Esophagus squamous epithelium (tissue), 5 donors: Measurements from ENCODE around the gene PDAP1. TPM values are rescaled to one million over a fixed set of nuclear protein-coding genes. Genes with fewer than 3 reads are reported as not detected.

ENCODE experiments used
- DNase-seq: peaks from one replicate; lab custom pipeline; 2025; lab: John Stamatoyannopoulos, UW
- H3K27ac ChIP-seq, 4 donors: fragments of 200-600 bp; sonication (generic); one replicate each; pipeline ENCODE4 v1.5.1; 2016 to 2019; ENCODE audit warnings: mild to moderate bottlenecking in 1 of 4
- H3K27me3 ChIP-seq, 4 donors: fragments of 200-600 bp; sonication (generic); 1 replicate in 3 of 4; 2 replicates in 1 of 4; pipeline versions ENCODE4 v1.5.1 to v1.6.0; 2017 to 2021; ENCODE audit warnings: antibody characterized with exemption in 1 of 4
- H3K36me3 ChIP-seq, 3 donors: fragments of 200-600 bp; sonication (generic); one replicate each; pipeline ENCODE4 v1.5.1; 2016 to 2019
- H3K4me1 ChIP-seq, 3 donors: fragments of 200-600 bp; sonication (generic); one replicate each; pipeline ENCODE4 v1.5.1; 2017 to 2019
- H3K4me3 ChIP-seq, 4 donors: fragments of 200-600 bp; sonication (generic); 1 replicate in 3 of 4; 2 replicates in 1 of 4; pipeline ENCODE4 v1.5.1; 2016 to 2019; ENCODE audit warnings: mild to moderate bottlenecking in 2 of 4, moderate library complexity in 1 of 4
- H3K9me3 ChIP-seq, 3 donors: fragments of 200-600 bp; sonication (generic); one replicate each; pipeline ENCODE4 v1.5.1; 2016 to 2019
- CTCF ChIP-seq, 6 experiments: fragments of 450-650 bp in 4 of 6; fragments of 200-600 bp in 2 of 6; sonication (generic) in 2 of 6; IDR thresholded peaks; one replicate each; pipeline ENCODE4 v1.5.1; 2016 to 2019; ENCODE audit warnings: antibody characterized with exemption in 6 of 6, mild to moderate bottlenecking in 4 of 6, moderate library complexity in 4 of 6
- POLR2A ChIP-seq, 4 donors: fragments of 450-650 bp; IDR thresholded peaks; one replicate each; pipeline ENCODE4 v1.6.1; 2017; ENCODE audit warnings: antibody characterized with exemption in 4 of 4, mild to moderate bottlenecking in 4 of 4, moderate library complexity in 3 of 4
- WGBS, 2 donors: methylation state at CpG; one replicate each; pipeline ENCODE4 v1.1.5; 2018; 5-methylcytosine and 5-hydroxymethylcytosine counted together
- intact Hi-C: fragments of 100-400 bp; cut with DNase I; formaldehyde crosslinking; loops from one replicate; pipeline ENCODE4 v1.15.0; 2022
- total RNA-seq, 4 donors: library from RNA; depleted of rRNA; stranded (reverse); fragments of >200 nt; gene quantifications; one replicate each; pipeline ENCODE4 v1.1.0, GENCODE V29; 2016
- donor health status: DM: yes; HTN: yes; CAD: no.

Gene PDAP1
- 100 to 1,000 TPM in 2 of 4 donors, 10 to 100 TPM in 2; 79.2 to 120 (median 98.3) TPM for total RNA-seq

- Histone ChIP-seq H3K27me3 (no peaks in the 10 kb centered on the region), H3K9me3 (no peaks in the 10 kb centered on the region), H3K4me1 (peaks cover 22 to 58% (median 24%) of the 10 kb centered on the region in 3 donors), H3K4me3 (peak within 1 kb of the TSS; percentile 74 to 98 (median 92)), H3K36me3 (peaks cover 6 to 56% (median 20%) of the 10 kb centered on the region in 3 donors), H3K27ac (peak within 1 kb of the TSS; percentile 96 to 99 (median 98))
- peak; percentile 67 for DNase-seq
- 1 to 5% methylated on average over 12 to 26 of the region's 72 CpGs for WGBS, 2 donors
- TF ChIP-seq CTCF (IDR thresholded peaks at IDR 0.05) (peak in 3 of 6 experiments; percentile 21 to 44 (median 41)), POLR2A (IDR thresholded peaks at IDR 0.05) (peak in 3 of 4 donors; percentile 68 to 78 (median 72))
- intact Hi-C loops = no loop called here
Measured at GRCh38 chr7:99408379-99409191, at the start of gene PDAP1, which contains the start of gene BUD31. Gene PDAP1, minus strand, starts transcription at chr7:99408597. Its CDS starts 49 bp downstream, at chr7:99408548. Gene BUD31, plus strand, starts transcription at chr7:99408969. Its CDS starts 2,124 bp downstream, at chr7:99411093.

- Histone ChIP-seq H3K27me3 (no peaks in the 10 kb centered on the region), H3K9me3 (no peaks in the 10 kb centered on the region), H3K27ac (no peak overlapping the region), H3K4me3 (no peak overlapping the region), H3K4me1 (peaks cover 0 to 41% (median 6%) of the 10 kb centered on the region in 3 donors), H3K36me3 (peaks cover 22 to 94% (median 34%) of the 10 kb centered on the region in 3 donors)
- intact Hi-C loops = no loop called here
- TF ChIP-seq CTCF (IDR thresholded peaks at IDR 0.05) = no peak
- TF ChIP-seq POLR2A (IDR thresholded peaks at IDR 0.05) = no peak
- DNase-seq = no peak
- WGBS, 2 donors = 72 to 78% methylated on average over 10 to 15 of the region's 26 CpGs
Measured at GRCh38 chr7:99457650-99458493, 49.5 kb upstream of the PDAP1 start.

GRCh38 chr7:99457050-99457649 is 48.8 kb upstream of the PDAP1 start:
- Histone ChIP-seq H3K27me3 (no peaks in the 10 kb centered on the region), H3K4me1 (peaks cover 0 to 41% (median 6%) of the 10 kb centered on the region in 3 donors)
- WGBS, 2 donors = 68 to 83% methylated on average over 5 of the region's 6 CpGs

GRCh38 chr7:99456288-99456687 is 47.9 kb upstream of the PDAP1 start:
- Histone ChIP-seq H3K4me3 (no peak overlapping the region), H3K9me3 (no peaks in the 10 kb centered on the region), H3K27me3 (no peaks in the 10 kb centered on the region), H3K4me1 (peaks cover 0 to 42% (median under 1%) of the 10 kb centered on the region in 3 donors), H3K27ac (no peak overlapping the region), H3K36me3 (peaks cover 18 to 99% (median 48%) of the 10 kb centered on the region in 3 donors)
- intact Hi-C loops = no loop called here
- no peak for DNase-seq
- TF ChIP-seq POLR2A (IDR thresholded peaks at IDR 0.05) (no peak), CTCF (IDR thresholded peaks at IDR 0.05) (no peak)
- WGBS, 2 donors = 76% methylated on average over 7 to 13 of the region's 13 CpGs

More at GRCh38 chr7:99457050-99457649, 48.8 kb upstream of the PDAP1 start:
- H3K9me3 ChIP-seq = no peaks in the 10 kb centered on the region
- no peak for TF ChIP-seq POLR2A (IDR thresholded peaks at IDR 0.05)
- TF ChIP-seq CTCF (IDR thresholded peaks at IDR 0.05) = no peak
- no peak for DNase-seq
- no peak overlapping the region for H3K4me3 ChIP-seq
- no peak overlapping the region for H3K27ac ChIP-seq
- intact Hi-C loops = no loop called here
- H3K36me3 ChIP-seq = peaks cover 18 to 95% (median 41%) of the 10 kb centered on the region in 3 donors
